SH-SY5Y (cell line): ENCODE measurements around the gene UBA1.

Source experiments
- GATA2 ChIP-seq: IDR thresholded peaks from 2 replicates; pipeline ENCODE4 v1.6.1; 2011; ENCODE audit warnings: mild to moderate bottlenecking, low read depth, low read length
- GATA3 ChIP-seq: IDR thresholded peaks from 2 replicates; pipeline ENCODE4 v1.6.1; 2011; ENCODE audit warnings: low read depth, mild to moderate bottlenecking, low read length, moderate library complexity

DNA sequence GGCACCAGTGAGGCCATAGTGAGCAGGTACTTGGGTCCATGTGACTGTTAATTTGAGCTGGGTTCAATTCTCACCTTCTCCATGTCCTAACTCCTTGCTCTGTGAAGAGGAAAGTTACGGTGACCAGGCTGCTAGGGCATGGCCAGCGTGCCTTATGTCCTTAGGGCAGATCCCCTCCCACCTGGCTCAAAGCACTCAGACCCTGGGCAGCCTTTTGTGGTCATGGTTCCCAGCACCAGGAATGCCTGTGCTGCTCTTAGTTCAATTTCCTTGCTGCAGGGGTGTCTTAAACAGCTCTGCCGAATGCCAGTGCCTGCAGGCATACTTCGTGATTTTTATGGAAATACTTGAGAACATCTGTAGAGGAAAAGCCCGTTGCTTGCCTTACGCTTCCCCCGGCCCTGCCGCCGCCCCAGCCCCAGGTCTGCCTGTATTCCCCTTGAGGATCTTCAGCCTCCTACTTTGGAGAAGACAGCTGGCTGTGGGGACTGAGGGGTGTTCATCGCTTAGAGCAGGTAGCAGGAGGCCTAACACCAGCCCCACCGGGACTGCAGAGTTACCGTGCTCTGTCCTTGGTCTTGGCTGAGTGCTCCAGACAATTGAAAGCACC lies 21.8 kb downstream of the UBA1 start:
- TF ChIP-seq GATA3 (no peak), GATA2 (no peak)
